Stimulated activated naive CD8-positive, alpha-beta T cell treated with anti-CD3 and anti-CD28 coated beads, Interleukin-15, amount 100 ng/mL, for 72 hours (primary cell): ENCODE data around the gene CYP4V2.
"Not testable (repeated sequence)": the region's sequence is repeated elsewhere in the genome, so short reads cannot be mapped to it uniquely, and the experiment has no call there.

Experiments
- ATAC-seq: fragments of 150-1000 bp; cut with Tn5 transposase; 2 replicates; pipeline ENCODE4 v1.10.0; 2021; ENCODE audit warnings: mild to moderate bottlenecking, moderate library complexity
- DNase-seq, 2 donors: peaks; one replicate each; pipeline ENCODE4 v3.0.0; 2021 to 2022
- H3K27ac Mint-ChIP-seq, 2 donors: one replicate each; pipeline ENCODE4 v1.8.0; 2022; ENCODE audit warnings: mild to moderate bottlenecking in 2 of 2, mixed read lengths in 2 of 2, moderate library complexity in 2 of 2
- H3K27me3 Mint-ChIP-seq: one replicate; pipeline ENCODE4 v1.8.0; 2022; ENCODE audit warnings: mixed read lengths
- H3K4me1 Mint-ChIP-seq: one replicate; pipeline ENCODE4 v1.8.0; 2022; ENCODE audit warnings: mild to moderate bottlenecking, mixed read lengths
- H3K4me3 Mint-ChIP-seq, 2 donors: one replicate each; pipeline ENCODE4 v1.8.0; 2022; ENCODE audit warnings: mild to moderate bottlenecking in 2 of 2, mixed read lengths in 2 of 2, moderate library complexity in 1 of 2
- H3K9me3 Mint-ChIP-seq, 2 donors: one replicate each; pipeline ENCODE4 v1.8.0; 2022; ENCODE audit warnings: mixed read lengths in 2 of 2

The CYP4V2 gene

DNA sequence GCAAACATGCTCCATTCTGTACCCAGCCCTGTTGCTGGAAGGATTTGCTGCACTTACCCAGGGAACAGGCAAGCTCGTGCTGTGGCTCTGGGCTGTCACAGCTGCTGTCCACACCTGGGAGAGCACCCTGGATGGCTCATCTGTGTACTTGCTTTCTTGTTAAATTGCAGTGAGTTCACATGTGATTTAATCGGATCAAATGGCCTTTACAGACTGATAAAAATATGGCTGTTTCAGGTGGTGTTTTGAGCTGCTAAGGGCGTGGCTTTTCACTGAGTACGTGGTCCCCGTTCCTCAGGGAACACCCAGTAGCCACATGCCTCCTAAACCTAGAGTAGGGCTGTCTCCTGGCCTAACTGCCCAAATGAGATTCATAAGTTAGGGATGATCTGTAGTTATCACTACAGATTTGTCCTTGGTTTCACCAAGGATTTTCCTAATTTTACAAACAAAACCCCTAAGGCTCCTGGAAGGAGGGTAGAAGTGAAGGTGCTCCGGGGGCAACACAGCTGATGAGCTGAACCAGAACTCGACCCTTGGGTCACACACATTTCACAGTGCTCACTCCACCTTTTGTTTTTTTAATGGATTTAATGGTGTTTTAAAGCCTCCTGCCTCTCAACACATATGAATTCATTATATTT is 49.6 kb downstream of the CYP4V2 start:
- H3K9me3 Mint-ChIP-seq, result peaks cover 4% of the 10 kb centered on the region in 2 donors
- ATAC-seq (no peak), DNase-seq (no peak)
- H3K4me3 Mint-ChIP-seq, result no peak overlapping the region
- no peaks in the 10 kb centered on the region for H3K4me1 Mint-ChIP-seq
- H3K27me3 Mint-ChIP-seq, result no peaks in the 10 kb centered on the region
- H3K27ac Mint-ChIP-seq, result no peak overlapping the region

DNA sequence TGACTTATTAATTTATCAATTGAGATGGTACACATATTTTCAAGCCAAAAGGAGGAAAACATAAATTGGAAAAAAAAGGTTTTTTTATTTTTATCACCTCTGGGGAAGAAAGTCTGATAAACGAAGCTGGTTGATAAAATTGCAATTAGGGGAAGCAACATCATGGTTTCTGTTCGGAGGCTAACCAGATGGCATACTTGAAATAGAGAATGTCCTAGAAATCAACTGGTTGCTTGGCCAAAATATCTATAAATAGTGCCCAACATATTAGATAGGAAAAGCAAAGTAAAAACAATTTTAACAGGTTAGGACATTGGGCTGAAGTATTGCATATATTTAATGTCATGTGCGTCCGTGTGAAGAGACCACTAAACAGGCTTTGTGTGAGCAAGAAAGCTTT is 50.2 kb downstream of the CYP4V2 start:
- DNase-seq (no peak), ATAC-seq (no peak)
- Mint-ChIP-seq H3K4me3 (no peak overlapping the region), H3K27ac (no peak overlapping the region), H3K9me3 (peaks cover 9 to 10% of the 10 kb centered on the region in 2 donors), H3K27me3 (no peaks in the 10 kb centered on the region), H3K4me1 (no peaks in the 10 kb centered on the region)

DNA sequence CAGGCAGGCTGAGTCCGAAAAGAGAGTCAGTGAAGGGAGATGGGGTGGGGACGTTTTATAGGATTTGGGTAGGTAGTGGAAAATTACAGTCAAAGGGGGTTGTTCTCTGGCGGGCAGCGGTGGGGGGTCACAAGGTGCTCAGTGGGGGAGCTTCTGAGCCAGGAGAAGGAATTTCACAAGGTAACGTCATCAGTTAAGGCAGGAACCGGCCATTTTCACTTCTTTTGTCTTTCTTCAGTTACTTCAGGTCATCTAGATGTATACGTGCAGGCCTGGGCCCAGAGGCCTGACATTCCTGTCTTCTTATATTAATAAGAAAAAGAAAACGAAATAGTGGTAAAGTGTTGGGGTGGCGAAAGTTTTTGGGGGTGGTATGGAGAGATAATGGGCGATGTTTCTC is 50.7 kb downstream of the CYP4V2 start:
- not testable (repeated sequence) for DNase-seq, H3K27ac Mint-ChIP-seq, H3K4me1 Mint-ChIP-seq, H3K4me3 Mint-ChIP-seq, ATAC-seq, H3K27me3 Mint-ChIP-seq
- H3K9me3 Mint-ChIP-seq, result peaks cover 13 to 14% of the 10 kb centered on the region in 2 donors

DNA sequence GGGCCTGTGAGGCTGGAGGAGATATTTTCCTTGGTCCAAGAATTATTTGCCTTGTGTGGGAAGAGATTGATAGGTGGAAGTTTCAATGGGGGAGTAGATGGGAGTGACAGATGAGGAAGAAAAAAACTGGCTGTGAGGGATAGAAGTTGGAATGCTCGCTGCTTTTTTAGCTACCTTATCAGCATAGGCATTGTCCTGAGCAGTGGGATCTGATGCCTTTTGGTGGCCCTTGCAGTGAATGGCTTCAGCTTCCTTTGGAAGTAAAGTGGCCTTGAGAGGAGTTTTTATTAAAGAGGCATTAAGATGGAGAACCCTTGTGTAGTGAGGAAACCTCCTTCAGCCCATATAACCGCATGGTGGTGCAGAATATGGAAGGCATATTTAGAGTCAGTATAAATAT is 52.0 kb downstream of the CYP4V2 start:
- H3K4me3 Mint-ChIP-seq, result no peak overlapping the region
- H3K27me3 Mint-ChIP-seq, result no peaks in the 10 kb centered on the region
- ATAC-seq (no peak), DNase-seq (no peak)
- no peak overlapping the region for H3K27ac Mint-ChIP-seq
- H3K4me1 Mint-ChIP-seq, result no peaks in the 10 kb centered on the region
- H3K9me3 Mint-ChIP-seq, result peaks cover 13 to 15% of the 10 kb centered on the region in 2 donors

DNA sequence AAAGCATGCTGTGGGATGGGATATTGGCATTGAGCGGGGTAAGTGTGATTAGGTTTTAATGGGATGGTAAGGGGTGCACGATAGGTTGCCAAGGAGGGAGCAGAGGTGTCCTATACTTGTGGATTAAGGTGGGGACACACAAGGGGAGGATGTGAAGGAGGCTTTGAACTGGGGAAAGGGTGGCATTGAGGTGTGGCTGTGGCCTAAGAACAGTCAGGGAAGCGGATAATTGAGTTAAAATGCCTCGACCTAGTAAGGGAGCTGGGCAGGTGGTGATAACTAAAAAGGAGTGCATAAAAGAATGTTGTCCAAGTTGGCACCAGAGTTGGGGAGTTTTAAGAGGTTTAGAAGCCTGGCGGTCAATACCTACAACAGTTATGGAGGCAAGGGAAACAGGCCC is 53.5 kb downstream of the CYP4V2 start:
- H3K4me1 Mint-ChIP-seq, result no peaks in the 10 kb centered on the region
- peaks cover 13 to 15% of the 10 kb centered on the region in 2 donors for H3K9me3 Mint-ChIP-seq
- DNase-seq (no peak), ATAC-seq (no peak)
- H3K4me3 Mint-ChIP-seq, result no peak overlapping the region
- H3K27ac Mint-ChIP-seq, result no peak overlapping the region
- H3K27me3 Mint-ChIP-seq, result no peaks in the 10 kb centered on the region

DNA sequence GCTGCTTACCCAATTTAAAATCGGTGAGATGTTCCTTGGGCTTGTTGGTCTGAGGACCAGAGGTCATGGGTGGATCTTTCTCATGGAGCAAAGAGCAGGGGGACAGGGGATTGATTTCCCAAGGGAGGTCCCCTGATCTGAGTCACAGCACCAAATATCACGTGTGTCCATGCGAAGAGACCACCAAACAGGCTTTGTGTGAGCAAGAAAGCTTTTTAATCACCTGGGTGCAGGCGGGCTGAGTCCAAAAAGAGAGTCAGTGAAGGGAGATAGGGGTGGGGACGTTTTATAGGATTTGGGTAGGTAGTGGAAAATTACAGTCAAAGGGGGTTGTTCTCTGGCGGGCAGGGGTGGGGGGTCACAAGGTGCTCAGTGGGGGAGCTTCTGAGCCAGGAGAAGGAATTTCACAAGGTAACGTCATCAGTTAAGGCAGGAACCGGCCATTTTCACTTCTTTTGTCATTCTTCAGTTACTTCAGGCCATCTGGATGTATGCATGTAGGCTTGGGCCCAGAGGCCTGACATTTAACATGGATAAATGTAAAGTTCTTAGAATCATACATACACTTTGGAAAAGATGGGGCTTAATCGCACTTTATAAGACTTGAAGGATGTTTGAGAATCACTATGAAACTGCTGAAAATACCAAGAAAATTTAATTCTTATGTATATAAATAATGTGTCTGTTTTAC is 55.8 kb downstream of the CYP4V2 start:
- peaks cover 13 to 15% of the 10 kb centered on the region in 2 donors for H3K9me3 Mint-ChIP-seq
- not testable (repeated sequence) for H3K27me3 Mint-ChIP-seq, H3K4me1 Mint-ChIP-seq, DNase-seq, ATAC-seq, H3K4me3 Mint-ChIP-seq, H3K27ac Mint-ChIP-seq

DNA sequence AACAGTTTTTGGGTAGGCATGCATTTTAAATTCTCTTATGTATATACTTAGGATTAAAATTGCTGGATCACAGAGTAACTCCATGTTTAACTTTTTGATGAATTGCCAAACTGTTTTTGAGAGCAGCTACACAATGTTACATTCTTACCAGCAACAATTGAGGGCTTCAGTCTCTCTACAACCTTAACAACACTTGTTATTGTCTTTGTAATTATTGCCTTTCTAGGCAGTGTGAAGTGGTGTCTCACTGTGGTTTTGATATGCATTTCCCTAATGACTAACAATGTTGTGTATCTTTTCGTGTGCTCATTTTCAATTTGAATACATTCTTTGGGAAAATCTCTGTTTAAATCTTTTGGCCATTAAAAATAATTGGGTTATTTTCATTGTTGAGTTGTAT is 57.3 kb downstream of the CYP4V2 start:
- Mint-ChIP-seq H3K9me3 (peaks cover 13 to 15% of the 10 kb centered on the region in 2 donors), H3K4me1 (no peaks in the 10 kb centered on the region), H3K4me3 (no peak overlapping the region), H3K27me3 (no peaks in the 10 kb centered on the region), H3K27ac (no peak overlapping the region)
- DNase-seq (no peak), ATAC-seq (no peak)

DNA sequence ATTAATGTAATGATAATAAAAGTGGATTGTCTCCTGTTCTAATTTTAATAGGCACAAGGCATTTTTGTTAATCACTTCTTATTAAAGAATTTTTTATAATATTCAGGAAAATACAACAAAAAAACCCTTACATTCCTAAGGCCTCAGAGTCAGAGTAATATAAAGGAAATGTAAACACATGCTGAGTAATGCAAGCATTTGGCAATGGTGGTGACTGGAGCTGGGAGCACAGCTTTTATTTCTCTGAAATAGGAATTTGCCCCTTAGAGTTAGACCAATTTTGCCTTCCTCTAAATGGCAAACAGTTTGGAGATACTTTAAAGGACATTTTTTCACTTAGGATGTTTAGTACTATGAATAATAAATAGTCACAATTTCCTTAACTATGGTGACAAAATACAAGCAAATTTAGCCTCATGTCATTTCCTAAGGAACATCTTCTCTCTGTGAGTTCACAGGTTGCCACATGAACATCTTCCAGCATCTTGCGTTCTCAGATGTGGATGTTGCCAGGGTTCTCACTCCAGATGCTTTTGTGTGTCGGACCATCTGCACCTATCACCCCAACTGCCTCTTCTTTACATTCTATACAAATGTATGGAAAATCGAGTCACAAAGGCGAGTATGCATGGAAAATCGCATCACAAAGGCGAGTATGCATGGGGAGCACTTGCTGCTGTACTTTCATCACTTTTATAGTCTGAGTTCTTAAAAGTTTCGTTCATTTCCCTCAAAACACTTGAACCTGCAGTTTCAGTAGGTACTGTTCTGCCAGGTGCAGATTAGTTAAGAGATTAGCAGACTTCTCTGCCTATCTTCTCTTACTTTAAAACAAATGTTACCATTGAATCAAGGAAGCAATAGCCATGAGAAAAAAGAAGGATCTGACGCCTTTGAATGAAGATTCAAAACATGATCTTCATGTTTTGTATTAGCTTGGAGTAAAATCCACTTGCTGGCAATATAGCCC is 58.7 kb downstream of the CYP4V2 start:
- Mint-ChIP-seq H3K9me3 (peaks cover 13 to 15% of the 10 kb centered on the region in 2 donors), H3K27ac (no peak overlapping the region), H3K27me3 (no peaks in the 10 kb centered on the region), H3K4me1 (no peaks in the 10 kb centered on the region), H3K4me3 (no peak overlapping the region)
- DNase-seq (no peak), ATAC-seq (no peak)

DNA sequence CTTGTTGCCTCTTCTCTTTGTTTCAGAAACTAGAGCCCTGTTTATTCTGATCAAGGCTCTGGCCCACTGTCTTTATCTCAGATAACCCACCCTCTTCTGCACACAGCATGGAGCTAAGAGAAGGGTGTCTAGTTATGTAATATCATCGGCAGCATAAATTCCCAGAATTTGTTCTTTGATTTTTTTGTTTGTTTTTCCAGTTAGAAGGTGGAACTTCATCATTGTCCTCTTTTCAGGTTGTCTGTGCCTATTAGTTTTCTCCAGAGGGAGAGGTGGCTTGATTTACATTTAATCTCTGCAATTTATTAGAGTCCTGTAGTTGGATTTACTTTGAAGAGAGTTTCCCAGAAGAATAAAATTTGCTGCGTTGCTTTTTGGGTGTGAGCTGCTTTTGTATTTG is 59.4 kb downstream of the CYP4V2 start:
- H3K4me3 Mint-ChIP-seq, result no peak overlapping the region
- ATAC-seq (no peak), DNase-seq (no peak)
- no peaks in the 10 kb centered on the region for H3K27me3 Mint-ChIP-seq
- H3K4me1 Mint-ChIP-seq, result no peaks in the 10 kb centered on the region
- peaks cover 11 to 14% of the 10 kb centered on the region in 2 donors for H3K9me3 Mint-ChIP-seq
- no peak overlapping the region for H3K27ac Mint-ChIP-seq

DNA sequence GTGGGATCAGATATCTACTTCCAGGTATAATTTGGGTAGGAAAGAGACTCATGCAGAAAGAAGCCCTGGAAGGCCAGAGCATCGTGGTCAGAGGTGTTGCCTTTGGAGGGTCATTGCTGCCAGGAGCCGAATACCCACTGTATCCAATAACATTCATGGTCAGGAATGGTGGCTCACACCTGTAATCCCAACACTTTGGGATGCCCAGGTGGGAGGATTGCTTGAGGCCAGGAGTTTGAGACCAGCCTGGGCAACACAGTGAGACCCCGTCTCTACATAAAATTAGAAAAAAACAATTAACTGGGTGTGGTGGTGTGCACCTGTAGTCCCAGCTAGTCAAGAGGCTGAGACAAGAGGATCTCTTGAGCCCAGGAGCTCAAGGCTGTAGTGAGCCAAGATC is 63.8 kb downstream of the CYP4V2 start:
- Mint-ChIP-seq H3K27me3 (no peaks in the 10 kb centered on the region), H3K9me3 (no peaks in the 10 kb centered on the region), H3K27ac (no peak overlapping the region), H3K4me3 (no peak overlapping the region), H3K4me1 (no peaks in the 10 kb centered on the region)
- ATAC-seq (no peak), DNase-seq (no peak)

DNA sequence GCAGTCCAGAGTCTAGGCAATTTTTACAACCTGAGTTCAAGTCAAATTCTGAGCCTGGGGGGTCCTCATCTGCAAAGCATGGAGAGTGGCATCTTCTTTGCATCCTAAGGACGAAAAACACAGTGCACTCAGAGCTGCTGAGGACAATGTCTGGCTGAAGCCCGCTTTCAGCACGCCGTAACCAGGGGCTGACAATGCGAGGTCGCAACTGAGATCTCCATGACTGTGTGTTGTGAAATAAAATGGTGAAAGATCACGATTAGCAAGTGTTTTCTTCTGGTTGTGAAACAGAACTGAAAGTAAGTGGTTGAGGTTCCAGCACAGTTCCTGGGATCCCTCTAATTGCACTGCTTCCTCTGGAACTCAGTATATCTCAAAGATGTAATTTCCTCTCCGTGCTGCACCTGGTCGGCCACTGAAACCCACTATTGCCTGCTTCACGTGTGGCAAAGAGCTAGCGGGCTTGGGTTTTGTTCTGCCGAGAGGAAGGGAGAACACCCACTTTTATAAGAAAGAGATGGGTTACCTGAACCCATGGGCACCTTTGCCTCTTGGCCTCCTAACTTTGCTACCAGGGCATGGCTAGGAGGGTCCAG is 66.9 kb downstream of the CYP4V2 start:
- Mint-ChIP-seq H3K4me1 (no peaks in the 10 kb centered on the region), H3K27me3 (peaks cover 6% of the 10 kb centered on the region), H3K9me3 (no peaks in the 10 kb centered on the region), H3K27ac (no peak overlapping the region), H3K4me3 (no peak overlapping the region)
- no peak for ATAC-seq
- no peak for DNase-seq

DNA sequence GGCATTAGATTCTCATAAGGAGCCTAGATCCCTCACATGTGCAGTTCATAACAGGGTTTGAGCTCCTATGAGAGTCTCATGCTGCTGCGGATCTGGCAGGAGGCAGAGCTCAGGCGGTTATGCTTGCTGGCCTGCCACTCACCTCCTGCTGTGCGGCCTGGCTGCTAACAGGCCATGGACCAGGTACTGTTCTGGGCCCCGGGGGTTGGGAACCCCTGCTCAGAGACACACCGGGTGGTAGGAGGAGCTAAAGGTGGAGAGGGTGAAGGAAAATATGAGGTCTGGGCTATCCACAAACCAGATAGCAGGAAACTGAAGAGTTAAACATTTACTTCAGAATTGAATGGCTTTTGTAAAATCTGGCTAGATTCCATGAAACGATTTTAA is 68.7 kb downstream of the CYP4V2 start:
- DNase-seq (no peak), ATAC-seq (no peak)
- Mint-ChIP-seq H3K4me3 (no peak overlapping the region), H3K9me3 (no peaks in the 10 kb centered on the region), H3K4me1 (no peaks in the 10 kb centered on the region), H3K27me3 (peaks cover 18% of the 10 kb centered on the region), H3K27ac (peak overlapping the region in 1 of 2 donors; percentile 79)
